ENCODE measurements around the gene PCARE.
"Not testable (repeated sequence)": the region's sequence is repeated elsewhere in the genome, so short reads cannot be mapped to it uniquely, and the experiment has no call there.

PCARE gene

GRCh38 chr2:29109246-29109645 lies 34.9 kb upstream of the PCARE start:
- POLR2A ChIA-PET (ENCODE audit: low non-redundant PET), result no interaction called here
- DNase-seq (ENCODE audit: low spot score), result no peak
- TF ChIP-seq CTCF (conservative IDR thresholded peaks at IDR 0.05; ENCODE audit: low read depth), result no peak
- H3K27ac ChIP-seq, result no peak overlapping the region
- CTCF ChIA-PET, result interaction anchor here (0.6 kb wide), 1 partner anchor 115 kb away, joined by 5 read pairs; no protein-coding TSS in a partner anchor

GRCh38 chr2:29108225-29108624 lies 33.9 kb upstream of the PCARE start:
- peak overlapping the region; percentile 72 for H3K27ac ChIP-seq
- peak; percentile 87 for DNase-seq (ENCODE audit: low spot score)
- ChIA-PET POLR2A (ENCODE audit: low non-redundant PET) (no interaction called here), CTCF (no interaction called here)
- TF ChIP-seq CTCF (conservative IDR thresholded peaks at IDR 0.05; ENCODE audit: low read depth), result no peak

- CTCF ChIA-PET; DNase-seq (ENCODE audit: low spot score): not testable (repeated sequence)
- POLR2A ChIA-PET (ENCODE audit: low non-redundant PET), result interaction anchor here (1.2 kb wide), 1 partner anchor 10 kb away, joined by 3 read pairs; no protein-coding TSS in a partner anchor
- peak overlapping the region; percentile 72; the same call in 1 of the 2 replicates for H3K27ac ChIP-seq
These were observed 33.2 kb upstream of the PCARE start for GRCh38 chr2:29107547-29107946.

- DNase-seq (ENCODE audit: low spot score), result no peak
- CTCF ChIA-PET, result no interaction called here
- POLR2A ChIA-PET (ENCODE audit: low non-redundant PET), result interaction anchor here (1.2 kb wide), 1 partner anchor 10 kb away, joined by 3 read pairs; no protein-coding TSS in a partner anchor
These were observed 32.7 kb upstream of the PCARE start for GRCh38 chr2:29106980-29107388.

GRCh38 chr2:29106256-29106655 lies 31.9 kb upstream of the PCARE start:
- DNase-seq (ENCODE audit: low spot score), result no peak
- ChIA-PET CTCF (no interaction called here), POLR2A (ENCODE audit: low non-redundant PET) (no interaction called here)
- H3K27ac ChIP-seq, result no peak overlapping the region
- no peak for TF ChIP-seq CTCF (conservative IDR thresholded peaks at IDR 0.05; ENCODE audit: low read depth)

More at GRCh38 chr2:29106980-29107388, 32.7 kb upstream of the PCARE start:
- H3K27ac ChIP-seq, result no peak overlapping the region
- no peak for TF ChIP-seq CTCF (conservative IDR thresholded peaks at IDR 0.05; ENCODE audit: low read depth)

GRCh38 chr2:29105375-29105774 lies 31.1 kb upstream of the PCARE start:
- TF ChIP-seq CTCF (conservative IDR thresholded peaks at IDR 0.05; ENCODE audit: low read depth), result no peak
- ChIA-PET POLR2A (ENCODE audit: low non-redundant PET) (no interaction called here), CTCF (no interaction called here)
- H3K27ac ChIP-seq, result no peak overlapping the region
- DNase-seq (ENCODE audit: low spot score), result no peak

- H3K27ac ChIP-seq, result no peak overlapping the region
- POLR2A ChIA-PET (ENCODE audit: low non-redundant PET), result no interaction called here
- DNase-seq (ENCODE audit: low spot score), result no peak
- CTCF ChIA-PET, result no interaction called here
- TF ChIP-seq CTCF (conservative IDR thresholded peaks at IDR 0.05; ENCODE audit: low read depth), result no peak
These were observed 30.4 kb upstream of the PCARE start for GRCh38 chr2:29104688-29105087.
